Measurements from ENCODE around the gene SOX4. TPM values are rescaled to one million over a fixed set of nuclear protein-coding genes. Genes with fewer than 3 reads are reported as not detected.
"Not testable (repeated sequence)": the region's sequence is repeated elsewhere in the genome, so short reads cannot be mapped to it uniquely, and the experiment has no call there.

Gene SOX4
- total RNA-seq, result 1 to 10 TPM; 1.6 TPM

- intact Hi-C loops (cut with micrococcal nuclease), result no loop called here
- H3K4me1 Mint-ChIP-seq (ENCODE audit: low read depth), result peaks cover 28% of the 10 kb centered on the region
- ChIA-PET POLR2A (no interaction called here), CTCF (interaction anchor here (1.1 to 4.0 kb wide), 2 partner anchors 1029 to 1188 kb away, joined by 3 to 25 read pairs; no protein-coding TSS in a partner anchor)
- peaks cover 41% of the 10 kb centered on the region for H3K27me3 Mint-ChIP-seq
- H3K36me3 Mint-ChIP-seq (ENCODE audit: low read depth), result no peaks in the 10 kb centered on the region
- H3K9me3 Mint-ChIP-seq, result no peaks in the 10 kb centered on the region
- H3K27ac Mint-ChIP-seq, result peak within 1 kb of the TSS; percentile 79
- TF ChIP-seq CTCF (IDR thresholded peaks at IDR 0.05), result no peak
- H3K4me3 Mint-ChIP-seq, result peak within 1 kb of the TSS; percentile 78
- peak; percentile 83 for DNase-seq
- peak; percentile 64 for ATAC-seq
Measured at GRCh38 chr6:21593412-21593926, at the start of gene SOX4. Gene SOX4, plus strand, starts transcription at chr6:21593751. Its CDS starts 784 bp downstream, at chr6:21594535.

GRCh38 chr6:21552286-21552685, 41.3 kb upstream of the SOX4 start:
- DNase-seq; H3K4me1 Mint-ChIP-seq (ENCODE audit: low read depth); H3K4me3 Mint-ChIP-seq; POLR2A ChIA-PET; ATAC-seq; CTCF ChIA-PET; H3K27me3 Mint-ChIP-seq; H3K27ac Mint-ChIP-seq; H3K36me3 Mint-ChIP-seq (ENCODE audit: low read depth); intact Hi-C loops (cut with micrococcal nuclease): not testable (repeated sequence)
- H3K9me3 Mint-ChIP-seq, result peaks cover 11% of the 10 kb centered on the region

- CTCF ChIA-PET, result no interaction called here
- Mint-ChIP-seq H3K4me3 (no peak overlapping the region), H3K27ac (no peak overlapping the region), H3K36me3 (ENCODE audit: low read depth) (no peaks in the 10 kb centered on the region), H3K4me1 (ENCODE audit: low read depth) (no peaks in the 10 kb centered on the region), H3K9me3 (peaks cover 5% of the 10 kb centered on the region), H3K27me3 (no peaks in the 10 kb centered on the region)
- ATAC-seq, result no peak
- POLR2A ChIA-PET, result interaction anchor here (0.7 kb wide), 1 partner anchor 493 kb away, joined by 3 read pairs; no protein-coding TSS in a partner anchor
- TF ChIP-seq CTCF (IDR thresholded peaks at IDR 0.05), result no peak
- no peak for DNase-seq
- intact Hi-C loops (cut with micrococcal nuclease), result no loop called here
Measured at GRCh38 chr6:21554286-21554685, 39.3 kb upstream of the SOX4 start.

GRCh38 chr6:21555197-21555596, 38.4 kb upstream of the SOX4 start:
- ATAC-seq, result no peak
- no peak overlapping the region for H3K4me3 Mint-ChIP-seq
- no peaks in the 10 kb centered on the region for H3K27me3 Mint-ChIP-seq
- H3K9me3 Mint-ChIP-seq, result peaks cover 3% of the 10 kb centered on the region
- intact Hi-C loops (cut with micrococcal nuclease), result no loop called here
- no peak for DNase-seq
- no peak overlapping the region for H3K27ac Mint-ChIP-seq
- TF ChIP-seq CTCF (IDR thresholded peaks at IDR 0.05), result no peak
- no peaks in the 10 kb centered on the region for H3K36me3 Mint-ChIP-seq (ENCODE audit: low read depth)
- CTCF ChIA-PET, result no interaction called here
- POLR2A ChIA-PET, result no interaction called here
- H3K4me1 Mint-ChIP-seq (ENCODE audit: low read depth), result no peaks in the 10 kb centered on the region

GRCh38 chr6:21556511-21556910, 37.0 kb upstream of the SOX4 start:
- ATAC-seq (no peak), DNase-seq (no peak)
- no peaks in the 10 kb centered on the region for H3K4me1 Mint-ChIP-seq (ENCODE audit: low read depth)
- intact Hi-C loops (cut with micrococcal nuclease), result no loop called here
- no peaks in the 10 kb centered on the region for H3K9me3 Mint-ChIP-seq
- H3K27ac Mint-ChIP-seq, result no peak overlapping the region
- H3K27me3 Mint-ChIP-seq, result no peaks in the 10 kb centered on the region
- ChIA-PET CTCF (no interaction called here), POLR2A (no interaction called here)
- H3K36me3 Mint-ChIP-seq (ENCODE audit: low read depth), result no peaks in the 10 kb centered on the region
- no peak for TF ChIP-seq CTCF (IDR thresholded peaks at IDR 0.05)
- no peak overlapping the region for H3K4me3 Mint-ChIP-seq

Measured in activated CD8-positive, alpha-beta T cell treated with anti-CD3 and anti-CD28 coated beads for 36 hours (primary cell).